ENCODE results near the gene MT3. TPM values are rescaled to one million over a fixed set of nuclear protein-coding genes. Genes with fewer than 3 reads are reported as not detected.

MT3 gene
- total RNA-seq, 3 donors from 2014 or later: 0.35 TPM; not detected in 2

GRCh38 chr16:56637814-56638750 is 48.8 kb downstream of the MT3 start, which contains the start of gene MT1A:
MT1A (plus strand) TSS chr16:56638666; CDS start chr16:56638739, 73 bp downstream.
- Mint-ChIP-seq H3K9me3 (no peaks in the 10 kb centered on the region), H3K36me3 (ENCODE audit: insufficient read depth) (no peaks in the 10 kb centered on the region), H3K4me1 (ENCODE audit: low read depth) (peaks cover 31% of the 10 kb centered on the region), H3K27me3 (ENCODE audit: low read depth) (peaks cover 70% of the 10 kb centered on the region), H3K4me3 (peak within 1 kb of the TSS; percentile 33)
- no peak for DNase-seq
- peak; percentile 33 to 36 for ATAC-seq

GRCh38 chr16:56639045-56639444 is 49.7 kb downstream of the MT3 start:
- no peak for DNase-seq
- H3K36me3 Mint-ChIP-seq (ENCODE audit: insufficient read depth): no peaks in the 10 kb centered on the region
- ATAC-seq: no peak
- no peaks in the 10 kb centered on the region for H3K9me3 Mint-ChIP-seq
- H3K4me1 Mint-ChIP-seq (ENCODE audit: low read depth): peaks cover 40% of the 10 kb centered on the region
- H3K4me3 Mint-ChIP-seq: no peak overlapping the region
- H3K27me3 Mint-ChIP-seq (ENCODE audit: low read depth): peaks cover 61% of the 10 kb centered on the region

- Mint-ChIP-seq H3K4me1 (ENCODE audit: low read depth) (peaks cover 36% of the 10 kb centered on the region), H3K4me3 (no peak overlapping the region), H3K36me3 (ENCODE audit: insufficient read depth) (no peaks in the 10 kb centered on the region), H3K9me3 (no peaks in the 10 kb centered on the region), H3K27me3 (ENCODE audit: low read depth) (peaks cover 50% of the 10 kb centered on the region)
- ATAC-seq (no peak), DNase-seq (no peak)
These were observed 50.7 kb downstream of the MT3 start for GRCh38 chr16:56640076-56640475.

Other genes with a start within 250 kb of the MT3 start
- 10 to 100 TPM; 36.3 to 44.6 (median 41.1) TPM for gene AMFR, start 164.0 kb upstream of the MT3 start, total RNA-seq
- gene NUDT21, start 138.2 kb upstream of the MT3 start, total RNA-seq: 100 to 1,000 TPM; 234 to 247 (median 245) TPM
- gene OGFOD1, start 138.0 kb upstream of the MT3 start, total RNA-seq: 100 to 1,000 TPM in 2 of 3 donors, 10 to 100 TPM in 1; 99.3 to 108 (median 101) TPM
- gene BBS2, start 69.5 kb upstream of the MT3 start, total RNA-seq: 1 to 10 TPM; 6.2 to 8.2 (median 8.0) TPM
- not detected for gene MT4, start 24.5 kb upstream of the MT3 start, total RNA-seq
- 100 to 1,000 TPM; 186 to 438 (median 301) TPM for gene MT2A, start 19.1 kb downstream of the MT3 start, total RNA-seq
- gene MT1E, start 36.3 kb downstream of the MT3 start, total RNA-seq: 100 to 1,000 TPM in 1 of 3 donors, 10 to 100 TPM in 2; 49.1 to 122 (median 71.4) TPM
- gene MT1M, start 43.1 kb downstream of the MT3 start, total RNA-seq: under 1 TPM in 1 of 3 donors, not detected in 2; 0.48 TPM
- gene MT1A, start 49.1 kb downstream of the MT3 start, total RNA-seq: not detected
- gene MT1B, start 62.4 kb downstream of the MT3 start, total RNA-seq: not detected
- gene MT1F, start 68.4 kb downstream of the MT3 start, total RNA-seq: 10 to 100 TPM; 10.9 to 14.4 (median 12.4) TPM
- gene MT1G, start 78.5 kb downstream of the MT3 start, total RNA-seq: 10 to 100 TPM; 28.8 to 40.5 (median 35.9) TPM
- 1 to 10 TPM in 2 of 3 donors, under 1 TPM in 1; 0.71 to 7.0 (median 2.7) TPM for gene MT1H, start 80.3 kb downstream of the MT3 start, total RNA-seq
- gene MT1X, start 92.9 kb downstream of the MT3 start, total RNA-seq: 100 to 1,000 TPM; 118 to 192 (median 135) TPM
- gene NUP93, start 140.6 kb downstream of the MT3 start, total RNA-seq: 100 to 1,000 TPM; 178 to 195 (median 181) TPM

Data from activated T-cell treated with anti-CD3 and anti-CD28 coated beads, Interleukin-2, amount 50 U/mL, for 4 hours (primary cell).